ENCODE measurements around the gene ZG16.

- TF ChIP-seq POLR2A (IDR thresholded peaks at IDR 0.05; ENCODE audit: low read depth, low read length), result no peak
- TF ChIP-seq PAX5 (IDR thresholded peaks at IDR 0.05; ENCODE audit: insufficient read depth, low read length, severe bottlenecking), result no peak
- no peak for TF ChIP-seq POLR2AphosphoS5 (IDR thresholded peaks at IDR 0.05; ENCODE audit: low read depth, low read length)
These were observed 3.3 kb upstream of the ZG16 start for GRCh38 chr16:29774730-29775129.

All from GM12891 (cell line).